Measurements from ENCODE around the gene CNOT1.

DNA sequence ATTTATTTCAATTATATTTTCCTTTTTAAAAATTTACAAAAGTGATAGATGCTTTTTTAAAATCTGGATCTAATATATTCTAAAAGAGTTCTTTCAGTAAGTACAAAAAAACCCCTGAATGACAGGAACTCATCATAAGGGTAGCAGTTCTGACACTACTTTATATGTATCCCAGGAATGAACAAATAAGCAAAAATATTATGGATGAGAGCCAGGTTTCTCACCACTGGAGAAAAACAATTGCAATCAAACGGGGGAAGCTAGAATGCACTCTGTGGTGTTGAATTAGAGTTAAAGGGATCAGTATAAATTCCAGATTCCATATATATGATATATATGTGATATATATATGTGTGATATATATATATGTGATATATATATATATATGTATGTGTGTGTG, 152.8 kb downstream of the CNOT1 start:
- no peak for TF ChIP-seq POLR2A (IDR thresholded peaks at IDR 0.05)
- TF ChIP-seq, protein P1, sequence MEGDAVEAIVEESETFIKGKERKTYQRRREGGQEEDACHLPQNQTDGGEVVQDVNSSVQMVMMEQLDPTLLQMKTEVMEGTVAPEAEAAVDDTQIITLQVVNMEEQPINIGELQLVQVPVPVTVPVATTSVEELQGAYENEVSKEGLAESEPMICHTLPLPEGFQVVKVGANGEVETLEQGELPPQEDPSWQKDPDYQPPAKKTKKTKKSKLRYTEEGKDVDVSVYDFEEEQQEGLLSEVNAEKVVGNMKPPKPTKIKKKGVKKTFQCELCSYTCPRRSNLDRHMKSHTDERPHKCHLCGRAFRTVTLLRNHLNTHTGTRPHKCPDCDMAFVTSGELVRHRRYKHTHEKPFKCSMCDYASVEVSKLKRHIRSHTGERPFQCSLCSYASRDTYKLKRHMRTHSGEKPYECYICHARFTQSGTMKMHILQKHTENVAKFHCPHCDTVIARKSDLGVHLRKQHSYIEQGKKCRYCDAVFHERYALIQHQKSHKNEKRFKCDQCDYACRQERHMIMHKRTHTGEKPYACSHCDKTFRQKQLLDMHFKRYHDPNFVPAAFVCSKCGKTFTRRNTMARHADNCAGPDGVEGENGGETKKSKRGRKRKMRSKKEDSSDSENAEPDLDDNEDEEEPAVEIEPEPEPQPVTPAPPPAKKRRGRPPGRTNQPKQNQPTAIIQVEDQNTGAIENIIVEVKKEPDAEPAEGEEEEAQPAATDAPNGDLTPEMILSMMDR (IDR thresholded peaks at IDR 0.05) = no peak

All from right lobe of liver (tissue), 4 donors.